ENCODE measurements around the gene MICAL2.

MICAL2 gene

DNA sequence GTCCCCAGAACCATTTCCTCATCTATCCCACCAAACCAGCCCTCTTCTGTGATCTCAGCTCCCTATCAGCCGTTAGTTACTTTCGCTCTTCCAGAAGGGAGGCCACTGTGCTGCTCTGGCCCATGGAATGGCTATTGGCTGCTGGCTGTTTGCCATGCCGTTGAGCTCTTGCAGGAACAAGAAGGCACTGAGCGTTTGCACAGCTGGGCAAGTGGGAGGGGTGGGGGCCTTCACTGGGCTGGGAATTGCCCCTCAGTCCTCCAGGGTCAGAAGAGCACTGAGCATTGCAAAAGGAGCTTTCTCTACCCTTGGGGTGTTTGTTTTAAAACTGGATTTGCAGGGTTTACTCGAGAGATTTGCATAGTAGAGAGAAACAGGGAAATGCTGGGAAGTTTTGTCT lies 137.9 kb downstream of the MICAL2 start:
- H3K4me3 ChIP-seq (ENCODE audit: low read depth, low read length): no peak overlapping the region
- in situ Hi-C loops (cut with HindIII; ENCODE audit: low sequenced_read_pairs): no loop called here
- peak; percentile 49 for DNase-seq (ENCODE audit: low read depth, low spot score)
- TF ChIP-seq, protein P1, sequence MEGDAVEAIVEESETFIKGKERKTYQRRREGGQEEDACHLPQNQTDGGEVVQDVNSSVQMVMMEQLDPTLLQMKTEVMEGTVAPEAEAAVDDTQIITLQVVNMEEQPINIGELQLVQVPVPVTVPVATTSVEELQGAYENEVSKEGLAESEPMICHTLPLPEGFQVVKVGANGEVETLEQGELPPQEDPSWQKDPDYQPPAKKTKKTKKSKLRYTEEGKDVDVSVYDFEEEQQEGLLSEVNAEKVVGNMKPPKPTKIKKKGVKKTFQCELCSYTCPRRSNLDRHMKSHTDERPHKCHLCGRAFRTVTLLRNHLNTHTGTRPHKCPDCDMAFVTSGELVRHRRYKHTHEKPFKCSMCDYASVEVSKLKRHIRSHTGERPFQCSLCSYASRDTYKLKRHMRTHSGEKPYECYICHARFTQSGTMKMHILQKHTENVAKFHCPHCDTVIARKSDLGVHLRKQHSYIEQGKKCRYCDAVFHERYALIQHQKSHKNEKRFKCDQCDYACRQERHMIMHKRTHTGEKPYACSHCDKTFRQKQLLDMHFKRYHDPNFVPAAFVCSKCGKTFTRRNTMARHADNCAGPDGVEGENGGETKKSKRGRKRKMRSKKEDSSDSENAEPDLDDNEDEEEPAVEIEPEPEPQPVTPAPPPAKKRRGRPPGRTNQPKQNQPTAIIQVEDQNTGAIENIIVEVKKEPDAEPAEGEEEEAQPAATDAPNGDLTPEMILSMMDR (IDR thresholded peaks at IDR 0.05; ENCODE audit: low read depth, low read length): no peak

DNA sequence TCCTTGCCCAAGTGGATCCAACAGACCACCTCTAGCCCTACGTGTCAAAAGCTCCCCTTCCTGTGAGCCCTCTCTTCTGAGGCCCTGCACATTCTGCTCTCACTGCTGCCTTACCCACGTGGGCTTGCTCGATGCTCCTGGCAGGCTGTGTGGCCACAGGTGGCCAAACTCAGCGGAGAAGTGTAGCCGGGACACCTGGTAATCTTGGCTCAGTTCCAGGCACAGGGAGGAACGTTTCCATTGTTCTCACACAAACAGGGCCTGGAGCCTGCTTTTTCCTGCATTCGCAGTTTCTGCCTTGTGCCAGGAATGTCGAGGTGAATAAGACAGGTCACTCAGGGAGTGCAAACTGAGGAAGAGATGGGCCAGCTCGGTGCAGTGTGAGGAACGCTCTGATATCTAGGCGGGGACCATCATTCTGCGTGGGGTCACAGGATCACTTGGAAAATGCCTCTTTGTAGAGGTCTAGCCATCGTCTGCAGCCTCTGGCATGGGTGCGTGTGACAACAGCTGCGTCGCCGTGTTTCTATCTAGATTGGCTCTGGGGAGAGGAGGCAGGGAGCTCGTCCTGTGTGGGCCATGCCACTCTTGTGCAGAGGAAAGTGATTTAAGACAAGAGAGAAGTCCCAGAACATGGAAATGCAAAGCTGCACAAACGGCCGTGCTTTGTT lies 139.3 kb downstream of the MICAL2 start:
- TF ChIP-seq, protein P1 (IDR thresholded peaks at IDR 0.05; ENCODE audit: low read depth, low read length): no peak
- no peak for DNase-seq (ENCODE audit: low read depth, low spot score)
- in situ Hi-C loops (cut with HindIII; ENCODE audit: low sequenced_read_pairs): no loop called here
- H3K4me3 ChIP-seq (ENCODE audit: low read depth, low read length): no peak overlapping the region

DNA sequence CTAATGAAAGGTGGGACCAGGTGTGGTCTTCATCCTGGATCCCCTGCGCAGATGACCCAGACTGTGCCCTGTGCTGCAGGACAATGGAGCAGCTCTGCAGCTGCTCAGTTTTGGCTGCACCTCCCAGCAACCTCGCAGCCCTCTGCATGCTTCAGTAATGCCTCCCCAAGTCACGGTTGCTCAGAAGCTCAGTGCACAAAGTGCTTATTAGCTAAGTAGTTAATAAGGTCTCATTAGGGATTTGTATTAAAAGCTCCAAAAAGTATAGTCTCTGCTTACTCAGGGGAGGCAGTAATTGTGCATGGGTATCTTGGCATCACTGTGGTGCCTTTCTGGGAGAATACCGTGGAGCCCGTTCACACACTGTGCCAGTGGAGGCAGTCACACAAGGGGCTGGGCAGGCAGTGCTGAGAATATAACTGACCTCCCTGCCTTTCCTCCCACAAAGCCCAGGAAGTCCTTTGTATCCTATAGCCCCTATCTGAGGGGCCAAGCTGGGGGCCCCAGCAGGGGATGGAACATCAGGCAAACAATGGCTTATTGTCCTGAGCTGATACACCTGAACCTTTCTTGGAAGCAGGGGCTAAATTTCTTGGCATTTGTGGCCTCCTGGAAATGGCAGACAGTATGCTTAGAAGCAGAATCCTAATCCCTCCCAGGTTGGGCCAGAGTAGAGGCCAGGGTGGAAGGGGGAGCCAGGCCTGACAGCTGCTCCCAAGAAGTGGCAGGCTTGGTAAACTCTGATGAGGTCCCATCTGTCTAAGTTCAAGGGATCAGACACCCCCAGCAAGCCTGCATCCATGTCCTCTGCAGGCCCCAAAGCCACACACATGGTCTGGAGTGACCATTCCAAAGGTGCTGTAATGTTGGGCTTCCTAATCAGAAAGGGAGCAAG lies 141.5 kb downstream of the MICAL2 start:
- in situ Hi-C loops (cut with HindIII; ENCODE audit: low sequenced_read_pairs): no loop called here
- TF ChIP-seq, protein P1 (IDR thresholded peaks at IDR 0.05; ENCODE audit: low read depth, low read length): no peak
- no peak overlapping the region for H3K4me3 ChIP-seq (ENCODE audit: low read depth, low read length)
- DNase-seq (ENCODE audit: low read depth, low spot score): no peak

DNA sequence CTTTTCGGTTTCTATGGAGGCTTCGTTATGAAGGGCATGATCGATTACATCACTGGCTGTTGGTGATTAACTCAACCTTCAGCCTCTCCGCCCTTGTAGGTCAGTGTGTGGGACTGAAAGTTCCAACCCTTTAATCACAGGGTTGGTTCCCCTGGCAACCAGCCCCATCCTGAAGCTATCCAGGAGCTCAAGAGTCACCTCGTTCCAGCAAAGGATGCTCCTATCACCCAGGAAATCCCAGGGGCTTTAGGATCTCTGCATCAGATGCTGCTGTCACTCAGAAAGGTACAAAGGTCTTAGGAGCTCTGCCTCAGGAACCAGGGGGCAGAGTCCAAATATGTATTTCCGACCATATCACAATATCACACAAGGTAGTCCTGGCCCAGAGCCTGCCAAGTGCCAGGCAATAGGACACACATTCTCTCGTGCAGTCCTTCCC lies 143.5 kb downstream of the MICAL2 start:
- no peak for DNase-seq (ENCODE audit: low read depth, low spot score)
- TF ChIP-seq, protein P1 (IDR thresholded peaks at IDR 0.05; ENCODE audit: low read depth, low read length): no peak
- H3K4me3 ChIP-seq (ENCODE audit: low read depth, low read length): no peak overlapping the region
- in situ Hi-C loops (cut with HindIII; ENCODE audit: low sequenced_read_pairs): no loop called here

DNA sequence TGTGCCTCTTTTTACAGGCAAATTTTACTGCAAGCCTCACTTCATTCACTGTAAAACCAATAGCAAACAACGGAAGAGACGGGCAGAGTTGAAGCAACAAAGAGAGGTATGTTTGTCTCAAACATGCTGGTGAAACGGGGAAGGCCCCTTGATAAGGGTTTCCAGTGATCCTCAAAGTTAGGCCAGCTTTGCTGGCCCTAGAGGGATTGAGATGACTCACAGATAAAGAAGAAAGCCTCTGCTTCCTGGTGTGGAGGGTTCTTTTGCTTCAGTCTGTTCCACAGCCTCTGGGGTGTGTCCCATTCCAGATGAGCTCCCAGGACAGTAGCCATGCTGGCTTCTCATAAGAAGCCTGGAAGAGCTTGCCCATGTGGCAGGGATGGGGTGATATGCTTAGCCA lies 148.1 kb downstream of the MICAL2 start:
- in situ Hi-C loops (cut with HindIII; ENCODE audit: low sequenced_read_pairs): no loop called here
- TF ChIP-seq, protein P1 (IDR thresholded peaks at IDR 0.05; ENCODE audit: low read depth, low read length): no peak
- DNase-seq (ENCODE audit: low read depth, low spot score): peak; percentile 41
- no peak overlapping the region for H3K4me3 ChIP-seq (ENCODE audit: low read depth, low read length)

DNA sequence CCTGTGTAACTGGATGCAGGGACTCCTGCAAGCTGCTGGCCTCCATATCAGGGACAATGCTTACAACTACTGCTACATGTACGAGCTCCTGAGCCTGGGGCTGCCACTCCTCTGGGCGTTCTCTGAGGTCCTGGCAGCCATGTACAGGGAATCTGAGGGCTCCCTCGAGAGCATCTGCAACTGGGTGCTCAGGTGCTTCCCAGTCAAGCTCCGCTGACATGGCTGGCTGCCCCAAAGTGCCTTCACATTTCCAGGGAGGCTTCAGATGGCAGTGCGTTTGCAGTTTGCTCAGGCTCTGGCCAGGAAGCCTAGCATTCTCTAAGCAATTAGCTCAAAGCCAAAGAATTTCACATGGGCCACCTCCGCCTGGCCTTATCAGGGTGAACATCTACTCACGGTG lies 149.6 kb downstream of the MICAL2 start:
- DNase-seq (ENCODE audit: low read depth, low spot score): no peak
- H3K4me3 ChIP-seq (ENCODE audit: low read depth, low read length): no peak overlapping the region
- in situ Hi-C loops (cut with HindIII; ENCODE audit: low sequenced_read_pairs): no loop called here
- TF ChIP-seq, protein P1 (IDR thresholded peaks at IDR 0.05; ENCODE audit: low read depth, low read length): no peak
